ENCODE data around the gene MMP2.

Gene MMP2

DNA sequence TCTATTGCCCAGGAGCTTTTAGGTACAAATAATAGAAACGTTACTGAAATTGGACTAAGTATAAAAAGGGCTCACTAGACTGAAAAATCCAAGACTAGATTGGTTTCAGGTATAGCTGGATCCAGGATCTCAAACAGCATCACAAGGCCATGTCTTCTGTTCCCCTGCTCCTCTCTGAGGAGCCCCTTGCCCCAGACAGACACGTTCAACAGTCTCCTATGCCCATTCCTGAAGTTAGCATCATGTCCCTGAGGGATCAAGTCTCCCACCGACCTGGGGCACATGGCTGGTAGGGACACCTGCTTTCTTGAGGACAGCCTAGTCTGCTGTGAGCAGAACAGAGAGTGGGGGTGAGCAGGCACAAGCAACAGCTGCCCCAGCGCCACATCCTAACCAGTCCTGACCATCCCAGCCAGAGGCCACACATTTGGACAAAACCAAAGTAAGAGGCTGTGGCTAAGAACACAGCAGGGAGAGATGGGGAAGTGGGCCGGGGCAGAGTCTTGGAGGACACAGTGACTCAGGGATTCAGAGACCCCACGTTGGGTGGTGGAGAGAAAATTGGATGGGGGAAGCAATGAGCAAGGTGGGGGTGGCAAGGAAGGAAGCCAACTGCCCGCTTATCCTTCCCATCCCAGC lies 10.5 kb upstream of the MMP2 start:
- in situ Hi-C loops (cut with MboI; ENCODE audit: low sequenced_read_pairs) = loop anchor here (5.0 to 10.0 kb wide), 2 partner anchors 234 to 376 kb away; no protein-coding TSS in a partner anchor

DNA sequence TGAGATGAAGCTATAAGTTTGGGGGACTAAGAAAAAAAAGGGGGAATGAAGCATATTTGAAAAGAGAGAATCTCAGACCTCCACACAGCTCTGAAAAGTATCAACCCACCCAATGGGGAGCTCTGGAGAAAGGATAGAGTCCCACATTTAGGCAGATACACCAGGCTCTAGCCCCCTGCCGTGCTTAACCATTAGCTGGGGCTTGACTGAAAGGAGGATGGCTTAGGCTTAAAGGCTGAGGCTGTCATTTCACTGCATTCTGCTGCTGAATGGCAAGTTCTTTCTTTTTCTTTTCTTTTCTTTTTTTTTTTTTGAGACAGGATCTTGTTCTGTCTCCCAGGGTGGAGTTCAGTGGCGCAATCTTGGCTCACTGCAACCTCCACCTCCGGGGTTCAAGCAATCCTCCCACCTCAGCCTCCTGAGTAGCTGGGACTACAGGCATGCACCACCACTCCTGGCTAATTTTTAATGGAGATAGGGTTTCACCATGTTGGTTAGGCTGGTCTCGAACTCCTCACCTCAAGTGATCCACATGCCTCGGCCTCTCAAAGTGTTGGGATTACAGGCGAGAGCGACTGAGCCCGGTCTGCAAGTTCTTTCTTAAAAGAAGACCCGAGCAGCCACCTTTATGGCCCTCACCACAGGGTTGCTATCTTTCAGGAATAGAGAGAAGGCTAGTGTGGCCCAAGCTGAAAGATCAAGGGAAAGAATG lies 9.0 kb upstream of the MMP2 start:
- in situ Hi-C loops (cut with MboI; ENCODE audit: low sequenced_read_pairs) = loop anchor here (5.0 to 10.0 kb wide), 2 partner anchors 232 to 375 kb away; no protein-coding TSS in a partner anchor

DNA sequence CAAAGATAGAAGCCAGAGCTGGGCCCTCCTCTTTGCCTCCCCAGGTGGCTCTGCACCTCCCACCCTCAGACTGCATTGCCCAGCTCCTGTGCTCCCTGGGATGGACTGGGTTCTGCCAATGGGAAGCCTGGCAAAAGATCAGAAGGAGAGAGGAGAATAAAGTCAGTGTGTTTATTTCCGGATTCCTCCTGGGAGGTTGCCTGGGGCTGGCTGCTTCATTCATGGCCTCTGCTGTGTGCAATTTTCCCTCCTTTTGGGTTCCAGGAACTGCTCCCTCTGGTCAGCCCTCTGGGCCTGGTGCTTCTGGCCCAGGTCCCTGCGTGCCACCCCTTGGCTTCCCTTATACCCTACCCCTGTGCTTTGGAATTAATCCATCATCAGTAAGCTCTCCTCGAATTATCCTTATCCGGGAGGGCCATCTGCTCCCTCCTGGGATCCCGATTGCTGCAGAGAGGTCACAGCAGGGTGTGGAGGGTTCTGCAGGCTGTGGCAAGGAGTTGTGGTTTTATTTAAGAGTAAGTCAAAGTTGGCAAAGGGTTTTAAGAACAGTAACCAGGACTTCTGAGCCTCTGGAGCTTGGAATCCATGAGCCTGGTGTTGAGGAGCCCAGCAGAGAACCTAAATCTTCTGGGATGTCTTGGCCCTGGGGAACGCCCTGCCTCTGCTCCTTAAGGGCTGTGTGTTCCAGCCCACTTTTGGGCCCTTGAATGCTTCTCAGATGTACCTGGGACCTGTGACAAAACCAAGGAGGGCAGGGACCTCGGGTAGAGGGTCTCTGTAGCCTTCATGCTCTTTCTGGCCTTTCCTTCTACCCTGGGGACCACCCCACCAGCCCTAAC lies 8.2 kb upstream of the MMP2 start:
- in situ Hi-C loops (cut with MboI; ENCODE audit: low sequenced_read_pairs) = no loop called here

DNA sequence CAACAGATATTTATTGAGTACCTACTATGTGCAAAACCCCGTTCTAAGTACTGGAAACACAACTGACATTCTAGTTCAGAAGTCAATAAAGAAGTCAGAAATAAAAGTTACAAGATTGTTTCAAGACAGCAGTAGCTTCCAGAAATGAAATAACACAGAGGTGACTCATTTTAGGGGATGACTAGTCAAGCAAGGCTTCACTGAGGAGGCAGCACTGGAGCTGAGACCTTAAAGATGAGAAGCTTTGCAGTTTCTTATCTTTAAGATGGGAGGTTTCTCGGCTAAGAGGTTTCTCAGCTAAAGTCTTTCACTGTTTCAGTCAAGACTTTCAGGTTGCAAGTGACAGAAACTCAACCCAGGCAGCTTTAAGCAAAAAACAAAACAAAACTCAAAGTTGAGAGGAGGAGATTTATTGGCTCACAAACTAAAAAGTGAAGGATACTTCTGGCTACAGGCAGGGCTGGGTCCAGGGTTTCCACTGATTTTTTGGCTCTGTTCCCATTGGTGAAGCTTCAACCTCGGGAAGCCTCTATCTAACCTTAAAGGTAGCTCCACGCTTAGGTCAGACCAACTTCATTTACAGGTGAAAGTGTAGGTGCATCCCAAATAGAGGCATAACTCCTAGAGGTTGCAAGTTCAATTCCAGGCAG lies 7.4 kb upstream of the MMP2 start:
- in situ Hi-C loops (cut with MboI; ENCODE audit: low sequenced_read_pairs) = no loop called here

DNA sequence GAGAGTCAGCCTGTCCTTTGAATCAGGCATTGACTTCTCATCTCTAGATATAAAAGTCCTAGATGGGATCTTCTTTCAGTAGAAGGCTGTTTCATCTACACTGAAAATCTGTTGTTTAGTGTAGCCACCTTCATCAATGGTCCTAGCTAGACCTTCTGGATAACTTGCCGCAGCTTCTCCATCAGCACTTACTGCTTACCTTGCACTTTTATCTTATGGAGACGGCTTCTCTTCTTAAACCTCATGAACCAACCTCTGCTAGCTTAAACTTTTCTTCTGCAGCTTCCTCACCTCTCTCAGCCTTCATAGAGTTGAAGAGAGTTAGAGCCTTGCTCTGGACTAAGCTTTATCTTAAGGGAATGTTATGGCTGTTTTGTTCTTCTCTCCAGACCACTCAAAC lies 5.4 kb upstream of the MMP2 start:
- in situ Hi-C loops (cut with MboI; ENCODE audit: low sequenced_read_pairs) = no loop called here

DNA sequence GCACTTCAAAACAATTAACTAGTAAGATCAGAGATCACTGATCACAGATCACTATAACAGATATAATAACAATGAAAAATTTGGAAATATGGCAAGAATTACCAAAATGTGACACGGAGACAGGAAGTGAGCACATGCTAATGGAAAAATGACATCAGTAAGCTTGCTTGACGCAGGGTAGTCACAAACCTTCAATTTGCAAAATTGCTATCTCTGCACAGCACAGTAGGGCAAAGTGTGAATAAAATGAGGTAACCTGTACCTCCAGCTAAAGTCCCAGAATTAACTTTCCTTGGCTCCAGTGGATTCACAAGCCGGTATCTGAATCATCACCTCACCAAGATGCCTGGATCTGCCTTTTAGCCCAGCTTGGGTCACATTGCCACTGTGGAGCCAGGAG lies 4.2 kb upstream of the MMP2 start:
- in situ Hi-C loops (cut with MboI; ENCODE audit: low sequenced_read_pairs) = no loop called here

DNA sequence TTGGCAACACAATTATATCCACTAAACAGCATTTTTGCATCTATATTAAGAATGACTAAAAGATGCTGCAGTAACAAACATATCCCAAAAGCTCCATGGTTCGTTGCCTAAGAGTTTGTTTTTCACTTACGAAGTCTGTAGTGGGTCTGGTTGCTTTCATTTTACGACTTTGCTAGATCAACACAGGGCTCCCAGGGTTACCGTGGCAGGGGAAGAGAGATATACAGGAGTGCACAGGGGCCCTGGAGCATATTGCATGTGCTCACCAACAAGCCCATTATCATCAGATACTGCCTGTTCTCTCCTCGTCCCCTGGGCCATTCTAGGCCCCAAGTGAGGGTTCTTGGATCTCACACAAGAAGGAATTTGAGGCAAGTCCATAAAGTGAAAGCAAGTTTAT lies 3.1 kb upstream of the MMP2 start:
- in situ Hi-C loops (cut with MboI; ENCODE audit: low sequenced_read_pairs) = no loop called here

DNA sequence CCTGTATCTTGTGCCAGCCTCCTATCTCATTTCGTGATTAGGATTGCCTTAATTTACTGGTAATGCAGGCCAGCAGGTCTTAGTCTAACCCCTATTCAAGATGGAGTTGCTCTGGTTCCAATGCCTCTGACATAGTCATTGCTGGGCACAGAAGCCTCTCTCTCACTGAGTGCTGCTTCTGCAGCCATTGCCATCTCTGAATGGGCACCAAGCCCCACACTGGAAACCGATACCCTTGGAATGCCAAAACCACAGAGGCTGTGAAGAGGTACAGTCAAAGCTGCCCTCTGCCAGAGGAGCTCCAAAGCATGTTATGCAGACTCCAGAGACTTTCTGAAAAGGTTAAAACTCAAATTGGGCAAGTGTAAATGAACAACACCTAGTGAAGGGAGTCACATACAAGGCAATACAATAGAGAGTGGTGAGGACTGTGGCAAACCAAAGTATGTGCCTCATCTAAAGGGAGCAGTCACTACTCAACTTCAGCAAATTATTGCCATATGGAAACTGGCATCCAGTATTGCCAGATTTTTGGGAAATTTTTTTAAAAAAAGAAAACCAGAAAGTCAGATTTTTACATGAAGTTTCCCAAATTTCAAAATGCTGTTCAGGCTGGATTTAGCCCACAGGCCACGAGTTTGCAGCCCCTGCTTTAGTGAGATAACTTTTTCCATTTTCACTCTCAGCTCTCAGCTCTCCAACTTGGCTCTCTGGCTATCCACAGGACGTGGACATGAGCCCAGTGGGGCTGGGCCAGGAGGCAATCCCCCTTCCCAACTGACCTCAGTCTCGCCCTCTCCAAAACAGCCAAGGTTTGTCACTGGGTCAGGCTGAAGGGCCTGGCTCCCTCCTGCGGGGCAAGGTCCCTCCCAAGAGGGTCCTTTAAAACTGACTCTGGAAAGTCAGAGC lies 2.1 kb upstream of the MMP2 start:
- in situ Hi-C loops (cut with MboI; ENCODE audit: low sequenced_read_pairs) = no loop called here

DNA sequence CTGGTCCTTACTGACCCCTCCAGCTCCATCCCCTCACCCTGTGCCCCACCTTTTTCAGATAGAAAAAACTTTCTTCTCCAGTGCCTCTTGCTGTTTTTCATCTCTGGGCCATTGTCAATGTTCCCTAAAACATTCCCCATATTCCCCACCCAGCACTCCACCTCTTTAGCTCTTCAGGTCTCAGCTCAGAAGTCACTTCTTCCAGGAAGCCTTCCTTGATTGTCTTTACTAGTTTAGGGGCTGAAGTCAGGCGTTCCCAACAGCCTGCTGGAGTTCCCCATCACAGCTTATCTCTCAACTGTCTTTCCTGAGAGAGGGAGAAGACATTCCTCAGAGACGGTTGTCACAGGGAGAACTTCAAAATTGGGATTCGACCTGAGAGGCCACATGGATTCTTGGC lies 1.3 kb upstream of the MMP2 start:
- in situ Hi-C loops (cut with MboI; ENCODE audit: low sequenced_read_pairs) = no loop called here

DNA sequence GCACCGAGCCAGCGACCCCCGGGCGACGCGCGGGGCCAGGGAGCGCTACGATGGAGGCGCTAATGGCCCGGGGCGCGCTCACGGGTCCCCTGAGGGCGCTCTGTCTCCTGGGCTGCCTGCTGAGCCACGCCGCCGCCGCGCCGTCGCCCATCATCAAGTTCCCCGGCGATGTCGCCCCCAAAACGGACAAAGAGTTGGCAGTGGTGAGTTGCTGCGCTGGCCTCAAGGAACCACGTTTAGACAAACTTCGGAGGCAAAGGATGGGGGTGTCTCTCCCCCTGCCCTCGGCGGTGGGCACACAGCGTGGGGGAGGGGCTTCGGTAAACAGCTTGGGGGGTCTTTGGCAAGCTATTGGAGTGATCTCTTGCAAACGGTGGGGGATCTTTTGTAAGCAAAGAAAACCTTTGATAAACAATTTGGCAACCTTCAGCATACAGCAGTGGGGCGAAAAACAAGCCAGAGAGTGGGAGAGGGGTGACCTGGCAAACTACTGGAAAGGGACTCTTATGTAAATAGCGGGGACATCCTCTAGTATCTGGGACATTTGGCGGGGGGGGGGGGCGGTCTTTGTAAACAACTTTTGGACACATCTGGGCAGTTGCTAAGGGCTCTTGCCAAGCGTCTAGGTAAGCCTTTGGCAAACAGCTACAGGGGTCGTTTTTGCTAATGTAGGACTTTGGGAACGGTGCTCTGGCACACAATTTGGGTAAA lies 587 bp downstream of the MMP2 start:
- in situ Hi-C loops (cut with MboI; ENCODE audit: low sequenced_read_pairs) = no loop called here

DNA sequence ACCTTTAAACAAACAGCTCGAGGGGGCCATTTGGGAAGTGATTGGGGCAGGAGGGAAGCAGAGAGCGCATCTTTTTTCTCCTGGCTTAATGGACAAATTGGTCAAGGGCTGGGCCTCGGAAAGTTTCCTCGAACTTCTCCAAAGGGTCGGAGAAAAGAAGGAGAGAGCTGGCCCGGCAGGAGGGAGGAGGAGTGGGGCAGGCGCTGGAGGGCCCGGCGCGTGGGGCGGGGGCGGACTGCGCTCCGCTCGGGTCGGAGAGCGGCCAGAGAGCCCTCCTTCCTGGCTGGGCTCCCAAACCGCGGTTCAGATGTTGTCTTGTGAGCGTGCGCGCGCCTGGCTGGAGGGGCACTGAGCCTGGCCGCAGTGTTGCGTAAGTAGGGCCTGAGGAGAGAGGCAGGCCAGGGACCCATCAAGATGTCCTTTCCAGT lies 1.2 kb downstream of the MMP2 start:
- in situ Hi-C loops (cut with MboI; ENCODE audit: low sequenced_read_pairs) = no loop called here

DNA sequence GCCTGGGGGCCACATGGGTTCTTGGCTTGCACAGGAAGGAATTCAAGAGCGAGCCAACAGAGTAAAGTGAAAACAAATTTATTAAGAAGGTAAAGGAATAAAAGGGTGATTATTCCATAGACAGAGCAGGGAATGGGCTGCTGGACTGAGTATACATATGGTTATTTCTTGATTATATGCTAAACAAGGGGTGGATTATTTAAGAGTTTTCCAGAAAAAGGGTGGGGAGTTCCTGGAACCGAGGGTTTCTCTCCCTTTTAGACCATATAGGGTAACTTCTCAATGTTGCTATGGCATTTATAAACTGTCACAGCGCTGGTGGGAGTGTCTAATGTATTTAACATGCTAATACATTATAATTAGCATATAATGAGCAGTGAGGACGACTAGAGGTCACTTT lies 2.0 kb downstream of the MMP2 start:
- in situ Hi-C loops (cut with MboI; ENCODE audit: low sequenced_read_pairs) = no loop called here

DNA sequence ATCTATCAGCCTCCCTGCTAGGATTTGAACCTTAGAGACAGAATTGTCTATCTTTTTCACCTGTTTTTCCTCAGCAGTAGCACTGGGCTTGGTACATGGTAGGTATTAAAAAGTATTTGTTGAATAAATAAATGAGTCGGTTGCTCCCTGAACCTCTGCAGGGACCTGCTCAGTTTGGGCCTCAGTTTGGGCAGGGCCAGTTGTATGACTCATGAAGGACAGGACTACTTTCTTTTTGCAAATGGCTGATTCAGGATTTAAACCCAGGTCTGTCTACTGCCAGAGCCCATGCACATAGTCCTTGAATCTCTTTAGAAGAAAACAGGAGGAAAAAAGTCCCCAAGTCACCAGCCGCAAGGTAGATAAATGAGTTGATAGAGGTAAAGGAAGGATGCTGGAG lies 3.1 kb downstream of the MMP2 start:
- in situ Hi-C loops (cut with MboI; ENCODE audit: low sequenced_read_pairs) = no loop called here

DNA sequence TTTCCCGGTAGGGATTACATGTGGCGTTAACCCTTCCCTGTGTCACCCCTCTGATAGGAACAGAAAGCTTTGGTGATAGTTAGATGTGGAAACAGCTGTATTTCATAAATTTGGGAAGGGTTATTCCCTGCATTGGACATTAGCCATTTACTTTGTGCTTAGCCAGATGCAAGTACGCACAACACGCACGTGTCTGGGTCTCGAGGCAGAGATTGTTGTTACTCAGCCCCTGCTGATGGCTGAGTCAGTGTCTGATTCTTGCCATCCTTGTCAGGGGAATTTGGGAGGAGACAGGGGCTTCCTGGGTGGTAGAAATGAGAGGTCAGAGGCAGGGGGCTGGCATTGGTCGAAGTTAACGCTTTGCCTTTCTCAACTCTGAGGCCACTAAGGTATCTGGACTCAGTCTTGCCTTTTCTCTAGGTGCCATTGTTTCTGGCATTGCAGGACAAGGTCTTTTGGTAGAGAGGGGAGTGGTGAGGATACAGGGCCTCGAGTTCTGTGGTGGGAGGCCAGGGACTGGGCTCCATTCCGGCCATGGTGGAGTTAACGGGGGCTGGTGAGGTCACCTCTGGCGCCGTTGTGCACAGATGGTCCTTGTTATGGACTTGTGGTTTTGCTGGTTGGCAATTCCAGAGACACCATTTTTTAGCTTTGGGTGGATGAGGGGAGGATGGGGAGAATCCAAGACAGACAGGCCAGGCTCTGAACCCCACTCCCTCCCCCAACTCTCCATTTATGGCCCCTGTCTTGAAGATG lies 8.2 kb downstream of the MMP2 start:
- in situ Hi-C loops (cut with MboI; ENCODE audit: low sequenced_read_pairs) = no loop called here

DNA sequence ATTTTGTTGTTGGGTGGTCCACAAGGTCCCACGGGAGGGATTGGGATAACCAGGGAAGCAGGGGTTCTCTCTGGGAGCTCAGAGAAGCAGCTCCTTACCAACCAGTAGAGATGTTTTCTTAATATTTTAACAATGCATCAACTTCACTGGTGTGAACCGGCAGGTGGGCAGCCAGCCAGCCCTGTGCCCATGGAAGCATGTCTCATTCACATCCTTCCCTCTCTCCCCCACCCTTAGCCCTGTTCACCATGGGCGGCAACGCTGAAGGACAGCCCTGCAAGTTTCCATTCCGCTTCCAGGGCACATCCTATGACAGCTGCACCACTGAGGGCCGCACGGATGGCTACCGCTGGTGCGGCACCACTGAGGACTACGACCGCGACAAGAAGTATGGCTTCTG lies 9.3 kb downstream of the MMP2 start:
- in situ Hi-C loops (cut with MboI; ENCODE audit: low sequenced_read_pairs) = no loop called here

DNA sequence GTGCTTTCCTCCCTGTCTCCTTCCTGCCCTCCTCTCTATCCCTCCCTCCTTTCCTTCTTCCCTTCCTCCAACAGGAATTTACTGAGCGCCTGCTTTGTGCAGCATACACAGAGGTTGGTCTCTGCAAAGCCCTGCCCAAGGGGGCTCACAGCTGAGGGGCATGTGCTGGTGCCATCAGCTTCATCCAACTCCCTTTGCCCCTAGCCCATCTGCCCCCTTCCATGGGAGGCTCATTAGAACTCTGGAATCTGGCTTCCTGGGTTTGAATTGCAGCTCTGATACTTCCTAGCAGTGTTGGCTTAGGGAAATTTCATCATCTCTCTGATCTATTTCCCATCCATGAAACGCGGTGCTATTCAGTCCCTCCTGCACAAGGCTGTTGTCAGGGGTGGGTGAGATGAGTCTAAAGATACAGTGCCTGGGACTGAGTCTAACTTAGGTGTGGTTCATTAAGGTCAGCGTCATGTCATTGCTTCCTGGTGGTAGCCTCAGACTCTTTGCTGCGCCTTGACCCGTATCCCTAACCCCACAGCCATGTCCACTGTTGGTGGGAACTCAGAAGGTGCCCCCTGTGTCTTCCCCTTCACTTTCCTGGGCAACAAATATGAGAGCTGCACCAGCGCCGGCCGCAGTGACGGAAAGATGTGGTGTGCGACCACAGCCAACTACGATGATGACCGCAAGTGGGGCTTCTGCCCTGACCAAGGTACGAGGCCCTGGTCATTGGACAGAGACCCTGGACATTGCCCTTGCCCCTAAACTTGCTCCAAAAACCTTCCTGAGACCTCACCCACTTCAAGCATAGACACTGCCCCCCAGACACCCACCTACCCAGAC lies 10.3 kb downstream of the MMP2 start:
- in situ Hi-C loops (cut with MboI; ENCODE audit: low sequenced_read_pairs) = no loop called here

DNA sequence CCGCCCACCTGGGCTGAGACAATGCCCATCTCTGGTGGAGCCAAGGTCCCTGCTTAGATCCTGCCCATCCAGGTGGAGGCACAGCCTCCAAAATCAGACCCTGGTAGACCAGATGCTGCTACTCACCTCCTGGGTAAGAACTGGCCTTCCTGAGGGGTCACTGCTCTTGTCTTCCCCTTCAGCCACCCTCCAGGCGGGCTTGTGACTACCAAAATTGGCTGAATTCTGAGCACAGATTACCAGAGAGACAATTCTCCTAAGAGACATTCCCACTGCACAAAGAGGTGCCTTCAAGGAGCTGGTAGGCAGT lies 10.9 kb downstream of the MMP2 start:
- in situ Hi-C loops (cut with MboI; ENCODE audit: low sequenced_read_pairs) = no loop called here

DNA sequence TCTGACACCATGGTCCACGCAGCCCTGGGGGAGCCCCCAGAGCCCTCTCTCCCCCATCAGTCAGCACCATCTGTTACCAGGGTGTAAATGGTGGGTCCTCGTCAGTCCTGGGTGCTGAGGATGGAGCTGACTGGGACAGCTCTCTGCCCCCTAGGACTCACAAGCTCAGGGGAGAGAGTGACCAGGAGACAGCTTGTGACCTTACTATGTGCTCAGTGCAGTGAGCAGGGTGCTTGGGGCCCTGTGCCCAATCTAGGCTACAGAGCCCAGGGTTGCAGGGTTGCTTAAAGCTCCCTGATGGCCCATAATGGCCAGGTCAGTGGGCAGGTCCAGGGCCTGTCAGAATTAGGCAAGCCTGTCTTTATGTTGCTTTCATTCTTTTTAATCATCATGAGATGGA lies 11.3 kb downstream of the MMP2 start:
- in situ Hi-C loops (cut with MboI; ENCODE audit: low sequenced_read_pairs) = no loop called here

Measured in HL-60/S4 (cell line).